Stimulated activated CD8-positive, alpha-beta memory T cell treated with anti-CD3 and anti-CD28 coated beads, Interleukin-7, amount 100 ng/mL, for 4 hours (primary cell): ENCODE data around the gene HLA-DRA.

Experiments
- DNase-seq, 2 donors: peaks; one replicate each; pipeline ENCODE4 v3.0.0-alpha.2; 2020; ENCODE audit warnings: low read depth in 2 of 2

Gene HLA-DRA

GRCh38 chr6:32439602-32440214, at the start of gene HLA-DRA:
HLA-DRA (plus strand) TSS chr6:32439887; CDS start chr6:32439951, 64 bp downstream.
- no peak for DNase-seq

- no peak for DNase-seq
Observed at GRCh38 chr6:32391505-32391904, 48.2 kb upstream of the HLA-DRA start.

- DNase-seq, result no peak
Observed at GRCh38 chr6:32393665-32394420, 45.8 kb upstream of the HLA-DRA start.

GRCh38 chr6:32396028-32396427, 43.7 kb upstream of the HLA-DRA start:
- DNase-seq, result no peak

DNA sequence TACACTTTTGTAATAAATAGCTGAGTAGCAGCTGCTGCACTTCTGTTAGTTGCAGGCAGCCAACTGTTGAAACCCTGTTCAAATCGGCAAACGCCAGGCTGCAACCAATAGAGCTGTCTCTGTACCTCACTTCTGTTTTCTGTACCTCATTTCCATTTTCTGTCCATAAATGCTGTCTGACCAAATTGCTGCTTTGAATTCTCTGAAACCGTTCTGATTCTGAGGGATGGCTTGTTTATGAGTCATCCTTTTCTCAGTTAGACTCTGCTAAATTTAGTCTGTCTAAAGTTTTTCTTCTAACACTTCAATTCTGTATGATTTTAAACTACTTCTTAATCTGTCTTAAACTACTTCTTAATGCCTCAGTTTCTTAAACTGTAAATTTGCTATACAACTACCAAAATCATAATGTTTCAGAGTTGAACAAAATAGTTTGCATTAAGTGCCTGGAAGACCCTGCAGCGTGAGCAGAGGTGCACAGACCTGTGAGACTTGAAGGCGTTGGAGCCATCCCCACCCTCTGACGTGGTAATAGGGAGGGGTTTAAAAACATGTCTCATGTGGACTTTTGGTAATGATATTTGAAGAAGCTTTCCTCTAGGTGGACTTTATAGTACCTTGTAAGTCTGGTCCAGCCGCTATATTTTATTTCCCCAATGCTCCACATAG, 42.3 kb upstream of the HLA-DRA start:
- no peak for DNase-seq

DNA sequence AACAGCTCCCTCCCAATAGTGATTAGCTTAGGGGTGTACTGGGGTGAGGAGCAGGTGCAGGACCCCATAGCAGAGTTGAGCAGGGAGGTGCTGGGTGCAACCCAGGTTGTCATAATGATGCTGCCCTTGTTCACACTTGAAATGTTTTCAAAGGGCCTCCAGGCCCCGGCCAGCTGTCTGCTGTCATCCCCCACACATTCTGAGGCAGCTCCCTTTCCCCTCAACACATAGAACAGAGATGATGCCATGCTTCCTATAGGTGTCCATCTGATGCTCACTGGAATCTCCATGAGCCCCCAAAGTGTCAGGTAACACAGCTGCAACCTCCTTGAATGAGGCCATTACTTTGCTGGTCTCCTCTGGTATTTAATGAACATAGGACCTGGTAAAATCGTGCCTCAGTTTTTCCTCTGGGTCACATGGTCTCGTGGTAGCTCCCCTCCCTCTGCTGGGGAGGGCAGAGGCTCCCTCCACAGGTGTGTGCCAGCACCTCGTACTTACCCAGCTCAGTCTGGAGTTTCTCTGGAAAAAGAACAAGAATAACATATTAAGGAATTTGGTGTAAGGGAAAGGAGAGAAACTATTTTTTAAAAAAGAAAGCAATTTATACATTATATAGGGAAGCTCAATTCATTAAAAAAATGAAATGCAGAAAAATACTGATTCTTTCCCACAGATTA, 38.3 kb upstream of the HLA-DRA start:
- DNase-seq, result no peak

DNA sequence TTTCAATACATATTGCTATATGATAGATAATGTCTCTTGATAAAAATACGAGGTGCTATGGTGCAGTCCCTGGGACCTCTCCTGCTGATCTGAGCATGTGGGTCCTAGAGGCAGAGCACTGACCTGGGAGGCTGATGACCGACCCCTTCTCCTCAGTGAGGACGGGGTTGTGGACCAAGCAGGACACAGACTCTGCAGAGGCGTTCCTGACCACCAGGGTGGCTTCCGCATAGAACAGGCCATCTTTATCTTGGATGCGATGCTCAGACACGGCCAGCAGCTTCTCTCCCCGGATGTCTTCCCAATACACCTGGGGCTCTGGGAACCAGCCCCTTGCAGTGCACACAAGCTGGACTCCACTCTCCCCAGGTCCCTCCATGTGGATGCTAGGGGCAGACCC, 36.9 kb upstream of the HLA-DRA start:
- DNase-seq, result no peak

- no peak for DNase-seq
Observed at GRCh38 chr6:32405656-32406055, 34.0 kb upstream of the HLA-DRA start.

DNA sequence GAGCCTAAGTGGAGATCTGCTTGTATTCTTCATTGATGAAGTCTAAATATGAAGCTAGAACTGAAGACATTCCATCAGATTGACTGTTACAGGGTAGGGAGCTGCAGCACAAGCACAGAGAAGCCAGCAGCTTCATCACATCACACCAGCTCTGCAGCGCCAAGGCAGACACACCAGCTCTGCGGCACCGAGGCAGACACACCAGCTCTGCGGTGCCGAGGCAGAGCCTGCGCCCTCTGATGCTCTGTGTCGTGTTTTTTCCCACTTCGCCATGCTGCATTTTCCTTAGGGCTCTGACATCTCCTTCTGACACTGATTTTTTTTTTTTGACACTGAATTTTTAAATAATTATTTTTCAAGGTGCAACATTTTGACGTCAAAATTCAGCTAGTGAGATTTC, 33.5 kb upstream of the HLA-DRA start:
- no peak for DNase-seq

DNA sequence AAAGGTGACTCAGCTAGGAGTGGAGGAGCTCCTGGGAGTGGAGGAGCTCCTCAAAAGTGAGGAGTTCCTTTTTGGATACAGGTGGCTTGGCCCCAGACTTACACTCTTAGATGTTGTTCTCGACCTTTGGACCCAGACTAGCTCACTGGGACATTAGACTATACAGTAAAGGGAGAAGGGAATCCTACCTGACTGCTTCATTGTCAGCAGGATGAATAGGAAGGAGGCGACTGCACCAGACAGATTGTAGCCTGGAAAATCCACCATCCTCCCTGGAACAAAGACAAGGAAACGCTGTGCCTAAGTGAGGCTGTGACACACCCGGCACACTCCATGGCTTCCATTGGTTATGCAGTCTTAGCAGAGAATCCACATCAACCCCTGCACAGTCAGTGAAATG, 32.8 kb upstream of the HLA-DRA start, which contains the start of gene BTNL2:
Gene BTNL2 (minus strand): TSS at position 325 of the 400 bp plus-strand sequence. CDS start 58 bp downstream, at position 267.
- no peak for DNase-seq

DNA sequence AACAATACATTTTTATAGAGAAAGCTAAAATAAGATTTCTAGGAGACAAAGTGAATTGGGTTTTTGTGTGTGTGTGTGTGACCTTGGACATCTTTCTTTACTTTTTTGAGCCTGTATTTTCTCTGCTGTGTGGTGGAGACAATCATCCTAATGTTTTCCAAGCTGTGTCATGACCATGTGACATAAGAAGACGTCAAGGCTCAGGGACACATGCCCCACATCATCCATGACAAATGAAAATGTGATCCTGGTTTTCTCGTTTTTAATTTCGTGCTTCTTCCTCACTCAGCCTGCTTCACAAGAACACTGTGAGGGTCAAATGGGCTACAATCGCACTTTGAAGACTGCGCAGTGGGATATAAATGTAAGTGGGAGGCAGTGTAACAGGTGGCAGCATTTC, 28.8 kb upstream of the HLA-DRA start:
- DNase-seq, result no peak

- no peak for DNase-seq
Observed at GRCh38 chr6:32411566-32412327, 27.9 kb upstream of the HLA-DRA start.

DNA sequence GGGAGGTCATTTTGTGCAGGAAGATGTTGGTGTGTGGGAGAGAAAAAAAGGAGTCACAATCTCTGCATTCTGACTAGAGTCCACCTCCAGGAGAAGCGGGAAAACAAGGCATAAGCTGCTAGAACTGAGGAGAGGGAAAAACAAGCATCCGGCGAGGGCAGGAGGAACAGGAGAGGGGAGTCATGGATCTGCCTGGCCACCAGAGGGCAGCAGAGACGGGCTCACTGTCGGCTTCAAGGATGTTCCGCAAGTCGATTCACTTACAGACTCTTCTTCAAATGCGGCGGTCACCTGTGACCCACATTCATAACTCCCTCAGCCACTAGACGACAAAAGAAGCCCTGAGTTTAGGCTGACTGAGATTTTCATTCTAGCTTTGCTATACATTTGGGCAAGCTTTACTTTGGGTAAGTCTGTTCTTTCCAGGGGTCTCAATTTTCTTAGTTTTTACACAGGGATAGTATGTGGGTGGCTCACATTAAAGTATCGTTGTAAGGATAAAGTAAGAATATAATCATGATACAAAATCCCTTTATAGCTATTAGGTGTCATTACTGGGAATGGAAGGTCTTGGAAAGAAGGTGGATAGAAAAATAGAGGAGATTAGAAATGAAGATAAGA, 26.1 kb upstream of the HLA-DRA start:
- peak; percentile 67 to 71 for DNase-seq

- DNase-seq, result peak; percentile 59 to 65
Observed at GRCh38 chr6:32415521-32416019, 24.1 kb upstream of the HLA-DRA start.

GRCh38 chr6:32416036-32416435, 23.7 kb upstream of the HLA-DRA start:
- no peak for DNase-seq

- DNase-seq, result no peak
Observed at GRCh38 chr6:32424589-32425300, 14.9 kb upstream of the HLA-DRA start.

DNA sequence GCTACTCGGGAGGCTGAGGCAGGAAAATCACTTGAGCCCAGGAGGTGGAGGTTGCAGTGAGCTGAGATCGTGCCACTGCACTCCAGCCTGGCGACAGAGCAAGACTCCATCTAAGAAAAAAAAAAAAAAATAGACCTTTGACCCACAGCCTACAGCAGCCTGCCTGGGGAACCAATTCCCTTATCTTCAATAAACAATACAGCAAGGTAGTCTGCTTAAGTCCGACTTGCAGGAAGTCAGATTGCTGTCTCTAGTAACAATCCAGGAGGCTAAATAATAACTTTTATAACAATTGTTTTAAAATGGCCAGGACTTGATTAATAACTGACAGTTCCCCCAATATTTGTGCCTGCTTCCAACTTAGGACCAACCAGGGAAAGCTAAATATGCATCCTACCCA, 13.3 kb upstream of the HLA-DRA start:
- no peak for DNase-seq

- no peak for DNase-seq
Observed at GRCh38 chr6:32427218-32427617, 12.5 kb upstream of the HLA-DRA start.

DNA sequence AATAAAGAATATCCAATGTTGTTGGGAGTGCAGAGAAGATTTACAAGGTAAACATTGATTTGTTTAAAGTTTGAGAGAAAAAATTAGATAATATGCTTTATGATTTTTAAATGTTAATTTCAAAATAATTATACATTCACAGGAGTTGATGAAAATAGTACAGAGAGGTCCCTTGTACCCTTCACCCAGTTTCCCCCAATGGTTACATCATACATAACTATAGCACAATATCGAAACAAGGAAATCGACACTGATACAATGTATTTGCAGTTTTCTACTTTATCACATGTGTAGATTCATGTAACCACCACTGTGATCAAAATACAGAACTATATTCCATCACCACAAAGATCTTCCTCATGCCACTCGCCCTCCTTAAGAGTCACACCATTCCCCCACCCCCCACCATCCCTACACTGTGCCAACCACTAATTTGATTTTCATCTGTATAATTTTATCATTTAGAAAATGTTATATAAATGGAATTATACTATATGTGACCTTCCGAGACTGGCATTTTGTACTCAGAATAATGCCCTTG, 11.7 kb upstream of the HLA-DRA start:
- no peak for DNase-seq

- no peak for DNase-seq
Observed at GRCh38 chr6:32430179-32430578, 9.5 kb upstream of the HLA-DRA start.
